AG04449 (cell line): ENCODE measurements around the gene TPCN2.

ENCODE experiments used
- CTCF ChIA-PET: fragments of 350-600 bp; formaldehyde crosslinking; extraction: SDS; loops from one replicate; lab custom pipeline; 2021; ENCODE audit warnings: antibody characterized with exemption; lab: Yijun Ruan, JAX
- POLR2A ChIA-PET: fragments of 400-600, 350-600 bp; formaldehyde crosslinking; extraction: SDS; loops from one replicate; lab custom pipeline; 2020; ENCODE audit warnings: antibody characterized with exemption, inconsistent platforms; lab: Yijun Ruan, JAX
- DNase-seq: peaks from one replicate; pipeline ENCODE4 v3.0.0-alpha.2; 2010; ENCODE audit warnings: low read depth, low spot score
- H3K4me3 ChIP-seq: 2 replicates; pipeline ENCODE4 v1.5.1; 2011; ENCODE audit warnings: low read depth, mild to moderate bottlenecking, control low read depth, low read length
- TF ChIP-seq, protein P1 (sequence below): IDR thresholded peaks from one replicate; pipeline ENCODE4 v1.5.1; 2011; ENCODE audit warnings: mild to moderate bottlenecking, moderate library complexity, low read length, control low read depth, inconsistent platforms; ENCODE audit not compliant: insufficient read depth; ENCODE audit errors: missing control alignments

Gene TPCN2

DNA sequence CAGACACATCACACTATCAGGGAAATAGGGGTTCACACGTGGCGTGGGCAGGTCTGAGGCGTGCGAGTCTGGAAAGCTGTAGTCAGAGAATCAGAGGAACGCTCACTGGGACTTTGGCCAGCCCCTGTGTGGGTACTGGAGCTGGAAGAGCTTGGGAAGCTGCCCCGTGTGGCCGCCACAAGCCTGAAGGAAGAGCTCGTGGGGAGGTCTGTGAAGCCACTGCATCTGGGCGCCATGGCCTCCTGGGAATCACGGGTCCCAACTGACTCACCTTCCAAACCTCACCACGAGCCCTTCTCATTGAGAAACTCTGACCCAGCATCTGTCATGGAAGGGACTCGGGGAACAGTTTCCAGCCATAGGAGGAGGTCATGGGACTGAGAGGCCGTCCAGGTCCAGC is 29.8 kb upstream of the TPCN2 start:
- TF ChIP-seq, protein P1, sequence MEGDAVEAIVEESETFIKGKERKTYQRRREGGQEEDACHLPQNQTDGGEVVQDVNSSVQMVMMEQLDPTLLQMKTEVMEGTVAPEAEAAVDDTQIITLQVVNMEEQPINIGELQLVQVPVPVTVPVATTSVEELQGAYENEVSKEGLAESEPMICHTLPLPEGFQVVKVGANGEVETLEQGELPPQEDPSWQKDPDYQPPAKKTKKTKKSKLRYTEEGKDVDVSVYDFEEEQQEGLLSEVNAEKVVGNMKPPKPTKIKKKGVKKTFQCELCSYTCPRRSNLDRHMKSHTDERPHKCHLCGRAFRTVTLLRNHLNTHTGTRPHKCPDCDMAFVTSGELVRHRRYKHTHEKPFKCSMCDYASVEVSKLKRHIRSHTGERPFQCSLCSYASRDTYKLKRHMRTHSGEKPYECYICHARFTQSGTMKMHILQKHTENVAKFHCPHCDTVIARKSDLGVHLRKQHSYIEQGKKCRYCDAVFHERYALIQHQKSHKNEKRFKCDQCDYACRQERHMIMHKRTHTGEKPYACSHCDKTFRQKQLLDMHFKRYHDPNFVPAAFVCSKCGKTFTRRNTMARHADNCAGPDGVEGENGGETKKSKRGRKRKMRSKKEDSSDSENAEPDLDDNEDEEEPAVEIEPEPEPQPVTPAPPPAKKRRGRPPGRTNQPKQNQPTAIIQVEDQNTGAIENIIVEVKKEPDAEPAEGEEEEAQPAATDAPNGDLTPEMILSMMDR = peak; percentile 13
- no peak overlapping the region for H3K4me3 ChIP-seq
- peak; percentile 34 for DNase-seq
- ChIA-PET POLR2A (interaction anchor here (0.7 kb wide), 1 partner anchor 8 kb away, joined by 3 read pairs; no protein-coding TSS in a partner anchor), CTCF (interaction anchor here (0.9 to 1.5 kb wide), 2 partner anchors 12 to 17 kb away, joined by 3 read pairs; no protein-coding TSS in a partner anchor)

DNA sequence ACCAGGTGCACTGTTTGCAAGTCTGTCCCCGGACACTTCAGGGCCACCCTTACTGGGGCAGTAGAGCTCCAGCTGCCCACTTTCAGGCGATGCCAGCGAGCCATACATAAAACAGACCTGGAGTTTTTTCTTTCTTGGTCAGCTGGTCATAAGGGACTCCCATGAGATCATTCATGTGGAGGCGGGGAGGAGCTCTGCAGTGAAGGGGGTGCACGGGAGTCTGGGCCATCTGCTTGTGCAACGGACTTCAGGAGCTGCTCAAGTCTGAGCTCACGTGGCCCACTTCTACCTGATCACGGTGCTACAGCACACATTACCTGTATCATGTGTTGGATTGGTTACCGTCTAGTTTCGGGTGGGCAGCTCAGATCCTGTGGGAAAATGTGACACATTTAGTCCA is 26.5 kb upstream of the TPCN2 start:
- no peak overlapping the region for H3K4me3 ChIP-seq
- ChIA-PET POLR2A (interaction anchor here (0.7 kb wide), 1 partner anchor 9 kb away, joined by 4 read pairs; the partner anchor contains the start of gene MRGPRF), CTCF (interaction anchor here (0.6 to 2.3 kb wide), 5 partner anchors 8 to 110 kb away, joined by 3 to 9 read pairs (median 4); partner anchors contain the start of gene MRGPRF)
- no peak for DNase-seq
- TF ChIP-seq, protein P1 = no peak

GRCh38 chr11:69024509-69024908 is 24.2 kb upstream of the TPCN2 start:
- TF ChIP-seq, protein P1 = no peak
- no peak for DNase-seq
- POLR2A ChIA-PET = no interaction called here
- CTCF ChIA-PET = no interaction called here
- no peak overlapping the region for H3K4me3 ChIP-seq

- H3K4me3 ChIP-seq = no peak overlapping the region
- CTCF ChIA-PET = interaction anchor here (1.0 to 1.9 kb wide), 4 partner anchors 8 to 18 kb away, joined by 4 to 7 read pairs (median 6); no protein-coding TSS in a partner anchor
Measured at GRCh38 chr11:69027704-69028372, 20.9 kb upstream of the TPCN2 start.

GRCh38 chr11:69030301-69030700 is 18.4 kb upstream of the TPCN2 start:
- DNase-seq = no peak
- no peak overlapping the region for H3K4me3 ChIP-seq
- ChIA-PET CTCF (interaction anchor here (0.9 to 2.0 kb wide), 5 partner anchors 11 to 17 kb away, joined by 3 to 13 read pairs (median 3); partner anchors contain the start of gene MRGPRF), POLR2A (no interaction called here)
- TF ChIP-seq, protein P1 = no peak

More at GRCh38 chr11:69027704-69028372, 20.9 kb upstream of the TPCN2 start:
- no peak for DNase-seq
- POLR2A ChIA-PET = no interaction called here
- TF ChIP-seq, protein P1 = no peak

GRCh38 chr11:69032833-69033232 is 15.9 kb upstream of the TPCN2 start:
- ChIA-PET CTCF (interaction anchor here (1.3 to 1.5 kb wide), 4 partner anchors 11 to 21 kb away, joined by 3 to 5 read pairs (median 4); no protein-coding TSS in a partner anchor), POLR2A (no interaction called here)
- H3K4me3 ChIP-seq = no peak overlapping the region
- TF ChIP-seq, protein P1 = no peak
- DNase-seq = no peak
